GM11168 (cell line): ENCODE data around the gene COL23A1.

Experiments
- in situ Hi-C: fragments of 300-500 bp; cut with MboI; formaldehyde crosslinking; loops from one replicate; pipeline ENCODE4 v1.12.0; 2022; ENCODE audit warnings: low sequenced_read_pairs; ENCODE audit not compliant: unreplicated experiment

Gene COL23A1

DNA sequence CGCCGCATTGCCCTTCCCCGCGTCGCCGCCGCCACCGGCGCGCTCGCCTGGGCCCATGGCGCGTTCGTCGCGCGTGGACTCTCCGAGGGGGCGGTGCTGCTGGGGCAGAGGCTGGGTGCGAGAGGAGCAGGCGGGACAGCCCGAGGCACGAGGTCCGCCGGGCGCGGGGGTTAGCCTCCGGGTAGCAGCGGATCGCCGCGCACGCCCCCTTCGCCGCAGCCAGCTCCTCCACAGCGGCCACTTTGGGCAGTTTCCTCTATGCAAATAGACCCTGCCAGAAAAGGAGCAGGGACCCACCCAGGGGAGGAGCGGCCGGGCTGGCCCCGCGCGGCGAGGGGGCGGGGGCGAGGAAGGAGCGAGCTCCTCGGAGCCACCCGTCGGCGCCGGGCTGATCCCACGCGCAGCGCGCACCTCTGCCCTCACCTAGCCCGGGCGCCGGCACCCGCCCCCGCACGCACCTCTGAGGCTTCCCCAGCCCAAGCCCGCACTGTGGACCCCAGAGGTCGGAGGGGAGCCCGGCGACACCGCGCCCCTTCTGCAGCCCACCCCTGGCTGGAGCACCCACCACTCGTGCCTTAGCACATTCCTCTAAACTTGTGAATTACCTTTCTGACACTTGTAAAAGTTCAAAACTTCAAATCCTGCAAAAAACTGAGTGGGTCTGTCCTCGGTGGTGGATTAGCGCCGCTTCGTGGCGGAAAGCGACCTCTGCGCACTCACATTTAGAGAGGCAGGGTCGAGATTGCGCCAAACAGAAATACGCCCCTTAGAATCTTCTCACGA, at the start of gene COL23A1:
Gene COL23A1 (minus strand): TSS at position 253 of the 783 bp plus-strand sequence.
- in situ Hi-C loops = no loop called here

DNA sequence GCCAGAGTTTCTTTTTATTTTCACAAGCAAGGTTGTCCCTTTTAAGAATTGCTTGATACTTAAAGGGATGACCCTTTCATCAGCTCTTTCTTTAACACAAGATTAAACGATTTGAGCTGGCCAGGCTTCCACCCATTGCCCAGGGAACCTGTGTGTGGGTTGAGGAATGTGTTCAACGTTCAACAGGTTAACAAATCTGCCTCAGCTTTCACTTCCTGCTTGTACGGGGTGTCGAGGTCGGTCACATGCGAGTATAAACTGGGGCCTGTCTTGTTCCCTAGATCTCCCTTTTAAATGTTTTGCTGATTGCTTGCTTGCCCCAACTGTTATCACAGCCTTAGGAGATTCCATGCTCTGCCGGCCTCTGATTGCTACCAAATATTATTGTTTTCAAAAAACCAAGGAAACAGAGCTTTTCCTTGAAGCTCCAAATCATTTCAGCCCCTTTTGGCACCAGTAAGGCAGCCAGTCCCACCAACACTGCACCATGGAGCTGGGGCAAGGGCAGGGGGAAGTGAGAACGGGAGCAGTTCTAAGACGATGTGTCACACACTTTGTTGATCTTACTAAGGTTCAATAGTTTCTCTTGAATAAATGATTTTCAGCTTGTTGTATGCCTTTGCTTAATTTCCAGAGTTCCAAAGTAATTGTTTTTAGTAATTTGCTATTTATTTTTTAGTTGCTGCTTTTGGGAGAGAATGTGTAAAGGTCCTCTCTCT, 47.3 kb upstream of the COL23A1 start:
- in situ Hi-C loops = no loop called here

DNA sequence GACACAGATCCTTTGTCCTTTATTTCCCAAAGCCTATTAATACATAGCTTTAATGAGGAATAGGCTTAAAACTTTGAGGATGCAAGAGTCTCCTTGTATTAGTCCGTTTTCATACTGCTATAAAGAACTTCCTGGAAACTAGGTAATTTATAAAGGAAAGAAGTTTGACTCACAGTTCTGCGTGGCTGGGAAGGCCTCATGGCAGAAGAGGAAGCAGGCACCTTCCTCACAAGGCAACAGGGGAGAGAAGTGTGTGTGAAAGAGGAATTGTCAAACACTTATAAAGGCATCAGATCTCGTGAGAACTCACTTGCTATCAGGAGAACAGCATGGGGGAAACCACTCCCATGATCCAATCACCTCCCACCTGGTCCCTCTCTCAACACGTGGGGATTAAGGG, 42.1 kb upstream of the COL23A1 start:
- in situ Hi-C loops = no loop called here

DNA sequence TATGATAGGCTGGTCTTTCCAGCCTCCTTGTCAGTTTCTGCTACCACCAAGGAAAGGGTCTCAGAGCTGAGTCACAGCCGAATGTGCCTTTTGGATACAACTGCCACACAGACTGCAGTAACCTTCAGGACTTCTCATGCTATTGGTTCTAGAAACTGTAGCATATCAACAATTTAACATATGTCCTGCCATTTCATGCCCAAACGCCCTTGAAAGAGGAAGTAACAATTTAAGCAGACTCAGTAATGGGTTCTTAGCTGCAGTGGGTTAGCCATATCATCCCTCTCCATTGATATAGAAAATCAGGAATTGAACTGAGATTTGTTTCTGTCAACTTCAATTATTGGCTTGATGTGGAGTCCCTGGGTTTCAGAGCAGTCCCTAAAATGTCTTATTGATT, 40.8 kb upstream of the COL23A1 start:
- in situ Hi-C loops = no loop called here

DNA sequence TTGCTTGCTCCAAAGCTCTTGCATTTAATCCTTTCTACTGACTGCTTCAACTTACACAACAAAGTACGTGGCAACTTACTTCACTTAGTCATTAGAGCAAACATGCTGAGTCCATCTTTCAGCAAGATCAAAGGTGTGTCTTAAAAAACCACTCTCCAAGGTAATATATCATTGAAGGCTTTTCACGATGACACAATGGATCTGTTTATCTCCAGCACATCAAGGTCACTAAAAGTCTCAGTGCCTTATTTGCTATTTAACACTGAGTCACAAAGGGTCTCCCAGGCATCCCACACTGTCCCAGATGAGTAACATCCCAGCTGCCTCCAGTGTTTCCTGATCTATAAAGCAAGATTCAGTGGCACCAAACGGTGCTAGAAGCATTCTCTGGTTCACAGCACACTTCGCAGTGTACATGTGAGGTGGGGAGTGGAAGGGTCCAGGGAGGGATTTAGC, 40.3 kb upstream of the COL23A1 start:
- in situ Hi-C loops = no loop called here

DNA sequence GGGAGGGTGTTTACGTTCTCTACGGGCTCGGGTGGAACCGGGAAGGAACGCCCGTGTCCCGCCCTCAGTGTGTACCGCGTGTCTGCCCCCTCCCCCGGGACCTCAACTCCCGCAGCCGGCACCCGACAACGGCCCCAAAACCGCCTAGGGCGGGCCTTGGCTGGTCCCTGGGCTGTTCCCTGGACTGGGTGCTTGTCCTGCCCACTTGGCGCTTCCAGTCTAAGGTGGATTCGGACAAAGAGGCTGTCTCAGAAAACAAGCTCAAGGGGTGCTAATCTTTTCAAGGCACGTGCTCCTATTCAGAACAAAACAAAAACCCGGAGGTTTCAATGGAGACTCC, 37.0 kb upstream of the COL23A1 start:
- in situ Hi-C loops = no loop called here

DNA sequence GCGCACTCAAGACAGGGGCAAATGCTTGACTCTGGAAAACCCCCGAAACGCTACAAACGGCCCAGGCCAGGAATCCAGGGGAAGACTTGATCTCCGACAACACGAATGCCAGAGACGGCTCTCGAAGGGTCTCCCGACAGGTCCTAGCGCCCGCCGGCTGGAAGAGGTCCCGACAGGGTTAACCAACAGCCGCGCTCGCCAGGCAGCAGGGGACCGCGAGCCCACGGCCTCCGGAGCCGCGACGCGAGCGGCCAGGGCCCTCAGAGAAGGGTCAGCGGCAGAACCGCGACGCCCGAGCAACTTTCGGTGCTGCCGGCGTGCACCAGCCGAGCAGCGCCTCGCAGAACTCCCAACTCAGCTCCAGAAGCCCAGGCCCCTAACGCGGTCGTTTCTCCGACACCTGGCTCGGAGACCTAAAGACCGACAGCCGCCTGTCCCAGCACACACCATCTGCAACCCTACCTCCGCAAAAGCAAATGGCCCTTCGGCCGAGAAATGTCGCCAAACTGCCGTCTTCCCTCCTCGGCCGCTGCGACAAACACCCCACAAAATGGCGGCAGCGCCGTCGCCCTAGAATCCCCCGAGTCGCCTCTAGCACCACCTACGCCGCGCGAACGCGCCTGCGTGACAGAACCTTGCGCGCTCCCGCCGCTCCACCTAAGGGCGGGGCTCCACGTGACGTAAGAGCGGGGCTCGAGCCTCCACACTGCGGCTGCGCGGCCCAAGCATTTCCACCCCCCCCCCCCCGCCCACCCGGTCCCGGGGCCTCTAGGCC, 36.5 kb upstream of the COL23A1 start, which contains the start of gene CLK4:
Gene CLK4 (minus strand): TSS at position 567 of the 775 bp plus-strand sequence. CDS start 3,634 bp downstream, outside the sequence.
- in situ Hi-C loops = no loop called here

DNA sequence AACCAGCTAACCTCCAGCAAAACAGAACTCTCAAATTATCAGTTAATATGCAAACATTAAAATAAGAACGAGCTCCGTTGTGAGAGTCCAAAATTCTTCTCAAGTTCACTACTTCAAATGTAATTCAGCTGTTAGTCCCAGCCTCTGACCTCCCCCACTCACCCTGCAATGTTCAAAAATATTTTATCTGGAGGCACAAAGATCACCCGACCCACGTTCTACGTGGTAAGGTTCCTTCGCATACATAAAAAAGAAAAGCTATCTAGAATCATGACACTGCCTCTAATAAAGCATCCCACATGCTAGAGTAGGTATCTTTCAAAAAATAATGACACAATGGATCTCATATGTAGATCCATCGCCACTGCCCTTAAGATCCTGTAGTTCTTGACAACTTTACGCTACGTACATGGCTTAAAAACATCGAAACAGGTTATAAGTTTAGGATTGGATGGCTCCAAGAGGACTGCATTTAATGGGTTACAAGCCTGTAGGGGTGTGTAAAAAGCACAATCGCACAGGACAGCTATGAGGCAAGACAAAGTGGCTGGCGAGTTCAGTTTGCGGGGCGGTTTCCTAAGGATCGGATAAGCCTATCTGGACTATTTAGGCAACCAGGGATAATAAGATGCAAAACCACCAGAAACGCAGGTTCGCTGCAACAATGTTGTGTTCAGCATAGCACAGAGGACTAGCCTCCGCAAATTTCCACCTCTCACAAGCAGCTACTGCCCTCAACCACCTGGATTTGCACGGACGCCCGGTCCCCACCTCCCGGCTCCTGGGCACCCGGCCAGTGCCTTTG, 35.7 kb upstream of the COL23A1 start:
- in situ Hi-C loops = no loop called here

DNA sequence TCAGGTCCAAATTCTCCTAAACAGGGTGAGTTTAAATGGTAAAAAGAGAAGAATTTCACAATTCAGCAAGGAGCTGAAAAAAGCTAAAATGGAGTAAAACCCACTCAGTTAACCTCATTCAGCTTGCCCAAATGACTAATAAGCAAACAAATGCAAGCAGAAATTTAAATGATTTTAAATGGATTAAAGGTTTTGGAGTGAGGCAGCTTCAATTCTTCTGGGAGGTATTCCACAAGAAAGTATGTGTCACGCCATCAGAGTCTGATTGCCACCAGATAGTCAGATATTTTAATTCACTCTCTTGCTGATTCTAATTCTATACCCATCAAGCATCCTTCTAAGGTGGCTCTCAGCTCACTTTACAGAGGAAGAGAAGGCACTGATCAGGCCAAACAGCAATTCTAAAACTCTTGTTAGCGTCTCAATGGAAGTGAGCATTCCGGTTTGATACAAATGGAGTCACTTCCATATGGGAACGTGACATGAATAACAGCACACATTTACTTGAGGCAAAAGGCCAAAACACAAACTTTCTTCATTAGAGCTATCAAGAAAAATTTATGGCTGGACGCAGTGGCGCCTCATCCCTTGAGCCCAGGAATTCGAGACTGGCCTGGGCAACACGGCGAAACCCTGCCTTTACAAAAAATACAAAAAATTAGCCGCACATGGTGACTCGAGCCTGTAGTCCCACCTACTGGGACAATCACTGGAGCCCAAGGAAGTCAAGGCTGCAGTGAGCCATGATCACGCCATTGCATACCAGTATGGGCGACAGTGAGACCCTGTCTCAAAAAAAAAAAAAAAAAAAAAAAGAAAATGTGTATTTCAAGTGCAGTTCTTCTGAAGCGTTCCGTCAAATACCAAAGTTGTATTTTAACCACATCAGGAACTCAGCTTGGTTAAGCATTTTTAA, 34.7 kb upstream of the COL23A1 start:
- in situ Hi-C loops = no loop called here

DNA sequence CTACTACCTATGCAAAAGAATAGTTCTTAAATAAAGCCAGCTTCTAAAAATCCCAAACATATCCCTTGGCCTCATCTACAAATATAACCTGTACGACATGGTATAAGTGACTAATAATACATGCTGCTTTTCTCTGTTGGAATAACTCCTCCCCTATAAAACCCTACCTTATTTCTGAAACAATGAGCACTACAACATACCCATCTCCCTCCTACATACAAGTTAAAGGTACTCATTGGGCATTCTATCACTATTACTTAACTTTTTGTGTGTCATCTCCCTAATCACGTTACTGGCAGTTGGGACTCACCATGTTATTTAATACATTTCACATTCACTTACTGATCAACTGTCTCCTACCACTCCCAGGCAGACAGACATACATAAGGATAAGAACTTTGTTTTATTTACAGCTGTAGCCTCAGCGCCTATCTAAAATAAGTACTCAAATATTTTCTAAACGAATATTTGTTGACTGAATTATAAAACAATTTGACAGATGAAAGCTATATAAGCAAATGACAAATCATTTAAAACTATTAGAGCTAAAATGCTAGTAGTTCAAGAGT, 32.6 kb upstream of the COL23A1 start:
- in situ Hi-C loops = no loop called here

DNA sequence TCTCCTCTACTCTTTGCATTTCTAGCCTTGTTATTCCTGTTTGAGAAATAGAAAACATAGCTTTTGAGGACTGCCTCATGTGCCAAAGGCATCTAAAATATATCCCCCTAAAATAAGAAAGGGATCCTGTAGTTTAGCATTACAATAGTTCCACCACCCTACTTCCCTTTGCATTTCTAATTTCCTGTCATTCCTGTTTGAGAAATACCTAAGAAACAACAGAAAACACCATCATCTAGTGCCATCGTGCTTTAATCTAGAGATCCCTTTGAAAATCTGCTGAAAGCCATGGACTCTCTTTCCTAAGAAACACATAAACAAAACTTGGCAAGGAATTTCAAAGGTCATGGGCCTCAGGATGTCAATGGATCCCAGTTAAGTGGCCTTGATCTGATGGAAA, 29.2 kb upstream of the COL23A1 start:
- in situ Hi-C loops = no loop called here

DNA sequence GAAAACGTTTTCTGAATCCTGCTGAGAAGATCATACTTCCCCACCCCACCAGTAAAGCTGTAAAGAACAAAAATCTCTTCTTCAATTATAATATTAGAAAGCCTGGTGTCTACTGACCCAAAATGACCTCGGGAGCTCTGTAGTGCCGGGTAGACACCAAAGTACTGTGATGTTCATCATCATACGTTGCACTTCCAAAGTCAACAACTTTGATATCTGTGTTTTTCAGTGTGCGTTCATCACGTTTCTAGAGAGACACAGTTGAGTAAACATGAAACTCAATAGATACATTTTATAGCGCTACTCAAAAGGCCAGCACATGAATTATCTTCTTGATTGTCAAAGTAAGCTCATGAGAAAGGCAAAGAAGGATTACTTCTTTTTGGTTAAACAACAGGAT, 22.1 kb upstream of the COL23A1 start:
- in situ Hi-C loops = no loop called here

DNA sequence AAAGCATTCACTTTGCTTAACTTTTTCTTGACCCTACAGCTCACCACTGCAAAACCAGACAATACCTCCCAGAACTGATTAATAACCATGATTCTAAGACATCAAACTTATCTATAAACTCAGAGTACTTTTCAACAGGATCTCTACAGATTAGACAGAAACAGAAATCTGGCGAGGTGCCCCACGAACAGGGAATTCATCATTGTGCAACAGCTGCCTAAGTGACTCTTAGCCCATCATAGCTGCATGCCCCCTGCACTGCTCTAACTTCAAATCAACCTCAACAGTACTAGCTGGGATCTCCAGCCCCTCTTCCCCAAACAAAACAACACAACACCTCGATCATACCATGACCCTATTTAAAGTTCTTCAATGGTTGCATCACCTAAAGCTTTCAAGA, 16.1 kb upstream of the COL23A1 start:
- in situ Hi-C loops = no loop called here

DNA sequence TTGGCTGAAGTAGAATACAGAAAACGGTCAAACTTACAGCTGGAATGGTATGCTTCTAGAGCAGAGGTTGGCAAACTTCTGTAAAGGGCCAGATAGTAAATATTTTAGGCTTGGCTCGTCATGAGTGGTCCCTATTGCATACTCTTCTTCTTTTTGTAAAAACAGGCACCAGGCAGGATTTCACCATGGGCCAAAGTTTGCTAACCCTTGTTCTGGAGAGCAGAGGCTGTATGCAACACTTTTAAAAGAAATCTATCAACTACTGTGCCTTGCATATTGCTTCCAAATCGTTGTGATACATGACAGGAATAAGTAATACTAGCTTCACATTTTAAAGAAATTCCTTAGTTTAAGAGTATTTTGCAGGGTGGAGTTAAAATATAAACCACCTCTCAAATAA, 15.6 kb upstream of the COL23A1 start:
- in situ Hi-C loops = no loop called here

DNA sequence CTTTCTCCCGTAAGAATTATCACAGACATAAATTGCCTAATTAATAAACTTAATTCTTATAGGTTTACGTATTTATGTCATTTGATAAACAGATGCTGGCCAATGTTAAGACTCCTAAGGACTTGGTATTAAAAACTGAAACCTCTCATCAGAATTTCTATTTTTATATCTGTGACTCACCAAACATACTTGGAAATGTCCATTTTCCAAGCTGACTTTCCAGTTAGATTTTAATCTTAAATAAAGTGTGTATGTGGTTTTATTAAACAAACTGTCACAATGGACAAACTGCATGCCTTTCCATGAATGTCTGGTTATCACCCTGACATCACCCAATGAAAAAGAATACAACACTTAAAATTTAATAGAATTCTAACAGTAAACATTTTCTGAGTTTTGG, 12.6 kb upstream of the COL23A1 start:
- in situ Hi-C loops = no loop called here

DNA sequence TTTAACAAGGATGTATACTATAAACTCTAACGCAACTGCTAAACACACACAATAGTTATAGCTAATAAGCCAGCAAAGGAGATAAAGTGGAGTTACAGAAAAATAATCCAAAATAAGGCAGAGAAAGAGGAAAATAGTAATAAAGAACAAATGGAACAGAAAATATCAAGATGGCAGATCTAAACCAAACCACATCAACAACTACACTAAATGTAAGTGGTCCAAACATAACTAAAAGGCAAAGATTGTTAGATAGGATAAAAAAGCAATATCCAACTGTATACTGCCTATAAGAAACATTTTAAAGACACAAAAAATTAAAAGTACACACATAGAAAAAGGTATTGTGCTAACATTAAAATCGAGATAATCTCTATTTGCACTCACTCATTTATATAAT, 5.6 kb upstream of the COL23A1 start:
- in situ Hi-C loops = no loop called here

DNA sequence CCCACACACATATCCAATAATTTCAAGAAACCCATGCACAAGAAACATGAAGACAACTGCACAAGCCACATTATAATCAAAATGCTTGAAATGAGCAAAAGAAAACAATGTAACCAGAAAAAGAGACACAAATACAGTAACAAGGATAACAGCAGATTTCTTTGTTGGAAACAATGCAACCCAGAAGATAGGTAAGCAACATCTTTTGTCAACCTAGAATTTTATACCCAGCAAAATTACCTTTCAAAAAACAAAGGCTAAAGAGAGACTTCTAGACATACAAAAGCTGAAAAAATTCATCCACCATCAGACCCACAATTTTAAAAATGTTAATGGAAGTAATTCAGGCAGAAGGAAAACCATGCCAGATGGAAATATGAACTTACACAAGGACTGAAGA, 5.0 kb upstream of the COL23A1 start:
- in situ Hi-C loops = no loop called here

DNA sequence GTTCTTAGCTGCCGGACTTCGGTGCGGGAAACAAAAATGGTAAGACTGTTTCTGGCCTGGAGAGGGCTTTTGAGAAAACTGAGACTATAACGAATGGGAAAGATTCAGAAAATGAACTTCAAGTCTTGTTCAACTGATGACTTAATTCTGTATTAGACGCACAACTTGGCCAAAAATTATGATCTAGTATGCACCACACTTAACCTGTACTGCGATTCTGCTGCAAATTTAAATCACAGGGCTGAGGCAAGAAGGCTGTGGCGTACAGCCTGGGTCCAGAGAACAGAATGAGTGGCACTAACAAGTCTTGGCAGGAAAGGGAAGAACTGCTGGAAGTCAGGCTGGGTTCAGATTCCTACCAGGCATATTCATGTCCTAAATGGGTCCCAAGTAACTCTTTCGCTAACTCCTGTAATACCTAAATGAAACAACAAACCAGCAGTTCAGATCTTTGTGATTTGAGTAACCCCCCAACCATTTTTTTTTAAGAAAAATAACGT, 781 bp upstream of the COL23A1 start:
- in situ Hi-C loops = no loop called here
